Left ventricle myocardium inferior (tissue), 1 donor: ENCODE data around the gene LAIR1. TPM values are rescaled to one million over a fixed set of nuclear protein-coding genes. Genes with fewer than 3 reads are reported as not detected.

Source experiments
- DNase-seq: peaks from one replicate; pipeline ENCODE4 v3.0.0-alpha.2; 2020
- H3K27ac ChIP-seq: fragments of 200-600 bp; replicated peaks from 2 replicates; pipeline ENCODE4 v1.8.0; 2021
- H3K27me3 ChIP-seq: fragments of 200-600 bp; 2 replicates; pipeline ENCODE4 v1.8.0; 2021; ENCODE audit warnings: low read depth
- H3K36me3 ChIP-seq: fragments of 200-600 bp; 2 replicates; pipeline ENCODE4 v1.8.0; 2021
- H3K4me1 ChIP-seq: fragments of 200-600 bp; 2 replicates; pipeline ENCODE4 v1.8.0; 2021
- H3K4me3 ChIP-seq: fragments of 200-600 bp; 2 replicates; pipeline ENCODE4 v1.8.0; 2021; ENCODE audit warnings: mild to moderate bottlenecking, moderate library complexity
- H3K9me3 ChIP-seq: fragments of 200-600 bp; replicated peaks from 2 replicates; pipeline ENCODE4 v1.8.0; 2021
- CTCF ChIP-seq: fragments of 200-600 bp; IDR thresholded peaks from 2 replicates; pipeline ENCODE4 v1.8.0; 2021; ENCODE audit warnings: antibody characterized with exemption, mild to moderate bottlenecking, borderline replicate concordance
- intact Hi-C: fragments of 100-400 bp; cut with micrococcal nuclease; formaldehyde crosslinking; loops from one replicate; pipeline ENCODE4 v1.11.0; 2022
- total RNA-seq: library from RNA; stranded (reverse); fragmentation: NEBNext Ultra II Directional; extraction: Animal tissue kit (Norgen Biotek cat#: 25700); gene quantifications from one replicate; pipeline ENCODE4 v1.2.1, GENCODE V29; 2021
- donor health status: DM: no; HTN: yes; CAD: no; lungs with severe emphysema.

LAIR1 gene
- total RNA-seq, 1 donor from 2014 or later, result 5.1 TPM

- no peak for DNase-seq
- H3K36me3 ChIP-seq, result no peaks in the 10 kb centered on the region
- intact Hi-C loops, result no loop called here
- no peak overlapping the region for H3K4me3 ChIP-seq
- H3K4me1 ChIP-seq, result no peaks in the 10 kb centered on the region
- no peak for TF ChIP-seq CTCF
- H3K27ac ChIP-seq, result no peak overlapping the region
- H3K9me3 ChIP-seq, result no peaks in the 10 kb centered on the region
- peaks cover 98% of the 10 kb centered on the region for H3K27me3 ChIP-seq
Observed at GRCh38 chr19:54315956-54316355, 48.8 kb downstream of the LAIR1 start.

- H3K27me3 ChIP-seq, result peaks cover 82% of the 10 kb centered on the region
- DNase-seq, result peak; percentile 50
- TF ChIP-seq CTCF, result no peak
- H3K4me3 ChIP-seq, result no peak within 1 kb of the TSS
- no peaks in the 10 kb centered on the region for H3K9me3 ChIP-seq
- intact Hi-C loops, result no loop called here
- no peaks in the 10 kb centered on the region for H3K36me3 ChIP-seq
- no peak within 1 kb of the TSS for H3K27ac ChIP-seq
- H3K4me1 ChIP-seq, result no peaks in the 10 kb centered on the region
Observed at GRCh38 chr19:54312436-54313377, 52.0 kb downstream of the LAIR1 start, which contains the start of gene LILRA5. LILRA5 (minus strand) TSS chr19:54313166; CDS start chr19:54313019, 147 bp downstream.

- DNase-seq, result no peak
- TF ChIP-seq CTCF, result no peak
- no peak overlapping the region for H3K27ac ChIP-seq
- intact Hi-C loops, result no loop called here
- H3K27me3 ChIP-seq, result peaks cover 82% of the 10 kb centered on the region
- H3K4me3 ChIP-seq, result no peak overlapping the region
- H3K36me3 ChIP-seq, result no peaks in the 10 kb centered on the region
- no peaks in the 10 kb centered on the region for H3K4me1 ChIP-seq
- H3K9me3 ChIP-seq, result no peaks in the 10 kb centered on the region
Observed at GRCh38 chr19:54312011-54312410, 52.7 kb downstream of the LAIR1 start.

- intact Hi-C loops, result no loop called here
- H3K4me3 ChIP-seq, result no peak overlapping the region
- TF ChIP-seq CTCF, result no peak
- no peaks in the 10 kb centered on the region for H3K36me3 ChIP-seq
- H3K9me3 ChIP-seq, result no peaks in the 10 kb centered on the region
- DNase-seq, result no peak
- no peaks in the 10 kb centered on the region for H3K4me1 ChIP-seq
- peaks cover 82% of the 10 kb centered on the region for H3K27me3 ChIP-seq
- no peak overlapping the region for H3K27ac ChIP-seq
Observed at GRCh38 chr19:54311486-54311885, 53.2 kb downstream of the LAIR1 start.

- intact Hi-C loops, result no loop called here
- Histone ChIP-seq H3K4me3 (no peak overlapping the region), H3K27me3 (peaks cover 82% of the 10 kb centered on the region), H3K36me3 (no peaks in the 10 kb centered on the region), H3K4me1 (no peaks in the 10 kb centered on the region), H3K27ac (no peak overlapping the region), H3K9me3 (no peaks in the 10 kb centered on the region)
- TF ChIP-seq CTCF, result no peak
- no peak for DNase-seq
Observed at GRCh38 chr19:54310543-54310942, 54.2 kb downstream of the LAIR1 start.
